Stimulated activated CD4-positive, alpha-beta T cell treated with anti-CD3 and anti-CD28 coated beads, Interleukin-12 subunit alpha, Interleukin-12 subunit beta, amount 100 ng/mL, for 4 hours (primary cell): ENCODE results near the gene GJB4.

Experiments
- DNase-seq: peaks from one replicate; pipeline ENCODE4 v3.0.0-alpha.2; 2020

Gene GJB4

DNA sequence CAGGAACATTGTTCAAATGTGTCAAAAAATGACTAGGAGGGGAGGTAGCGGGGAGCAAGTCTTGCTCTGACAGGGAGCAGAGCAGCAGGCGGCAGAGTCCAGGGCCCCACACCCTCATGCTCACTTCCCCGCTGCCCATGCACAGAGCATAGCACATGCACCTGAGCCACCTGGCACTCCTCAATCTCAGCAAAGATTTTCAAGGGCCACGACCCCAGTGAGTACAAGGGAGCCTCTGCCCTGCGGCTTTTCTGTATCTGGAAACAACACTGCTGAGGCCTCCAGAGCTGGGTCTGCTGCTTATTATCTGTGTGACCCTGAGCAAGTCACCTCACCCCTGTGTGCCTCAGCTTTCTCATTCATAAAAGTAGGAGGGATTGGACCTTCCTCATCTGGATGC is 20.4 kb downstream of the GJB4 start:
- no peak for DNase-seq

DNA sequence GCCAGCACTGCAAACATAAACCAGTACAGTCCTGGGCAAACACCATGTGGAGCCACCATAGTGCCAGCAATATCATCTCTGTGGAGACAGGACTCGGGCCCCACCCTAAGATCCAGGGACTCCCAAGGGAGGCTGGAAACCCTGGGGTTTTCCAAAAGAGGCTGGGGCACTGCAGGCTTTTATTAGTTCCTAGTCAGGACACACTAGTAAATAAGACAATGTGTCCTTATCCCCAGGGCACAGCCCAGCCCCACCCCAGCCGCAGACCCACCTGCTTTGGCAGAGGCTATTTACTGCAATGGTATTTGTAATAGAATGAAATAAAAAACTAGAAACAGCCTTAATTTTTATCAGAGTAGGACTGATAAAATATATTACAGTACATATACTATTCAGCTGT is 21.0 kb downstream of the GJB4 start:
- DNase-seq = no peak

DNA sequence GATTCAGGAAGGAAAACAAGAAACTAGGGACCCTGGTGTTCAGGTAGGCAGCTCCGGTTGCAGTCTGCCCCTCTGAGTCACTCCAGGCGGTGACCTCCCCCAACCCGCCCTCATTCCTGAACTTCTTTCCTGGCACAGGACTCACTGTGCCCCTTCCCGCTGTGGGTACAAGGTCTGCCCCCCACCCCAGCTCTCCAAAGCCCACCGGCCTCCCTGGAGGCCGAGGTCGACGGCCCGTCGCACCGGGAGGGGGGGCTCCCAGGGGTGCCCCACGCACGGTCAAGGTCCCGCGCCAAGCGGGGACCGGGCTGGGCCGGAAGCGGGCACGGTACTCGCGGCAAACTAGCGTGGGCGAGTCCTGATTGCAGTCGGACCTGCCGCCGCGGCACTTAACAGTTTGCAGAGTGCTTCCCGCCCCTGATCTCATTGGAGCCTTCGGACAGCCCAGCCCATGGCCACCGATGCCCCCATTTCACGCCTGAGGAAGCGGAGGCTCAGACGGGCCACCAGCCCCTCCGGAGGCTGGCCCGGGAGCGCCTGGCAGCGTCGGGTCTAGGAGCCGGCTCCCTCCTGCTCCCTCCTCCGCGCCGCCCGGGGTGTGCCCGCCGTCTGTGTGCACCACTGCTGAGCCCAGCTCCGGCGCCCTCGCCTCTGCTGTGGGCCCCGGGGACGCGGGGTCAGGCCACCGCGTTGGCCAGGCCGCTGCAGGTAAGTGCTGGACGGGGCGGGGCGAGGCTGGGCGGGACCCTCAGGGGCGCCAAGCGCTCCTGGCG is 21.7 kb downstream of the GJB4 start, which contains the start of gene GJB3:
GJB3 (plus strand) TSS at position 144 of the 773 bp plus-strand sequence. CDS start 3,549 bp downstream, outside the sequence.
- DNase-seq = no peak

DNA sequence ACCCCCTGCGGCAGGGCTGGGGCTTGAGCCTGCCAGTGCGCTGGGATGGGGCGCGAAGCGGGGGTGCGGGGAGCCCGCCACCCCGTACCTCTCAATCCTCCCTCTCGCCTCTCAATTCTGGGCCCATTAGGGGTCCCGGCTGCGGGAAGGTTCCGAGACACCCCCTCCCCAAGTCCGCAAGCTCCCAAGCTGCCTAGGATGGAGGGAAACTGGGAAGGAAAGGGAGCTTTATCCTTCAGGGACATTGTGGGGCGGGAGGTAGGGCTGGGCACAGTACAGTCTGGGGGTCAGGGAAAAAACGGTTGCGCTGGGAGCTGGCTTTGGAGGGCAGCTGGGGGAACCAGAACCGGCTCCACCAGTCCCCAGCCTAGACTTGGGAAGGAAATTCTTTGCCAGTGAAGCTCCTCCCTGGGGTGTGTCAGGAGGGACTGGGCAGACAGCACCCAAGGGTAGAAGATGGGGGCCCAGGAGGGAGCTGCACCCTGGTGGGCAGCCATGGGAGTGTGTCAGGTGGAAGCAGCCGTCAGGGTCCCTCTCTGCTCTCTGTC is 22.4 kb downstream of the GJB4 start:
- no peak for DNase-seq

DNA sequence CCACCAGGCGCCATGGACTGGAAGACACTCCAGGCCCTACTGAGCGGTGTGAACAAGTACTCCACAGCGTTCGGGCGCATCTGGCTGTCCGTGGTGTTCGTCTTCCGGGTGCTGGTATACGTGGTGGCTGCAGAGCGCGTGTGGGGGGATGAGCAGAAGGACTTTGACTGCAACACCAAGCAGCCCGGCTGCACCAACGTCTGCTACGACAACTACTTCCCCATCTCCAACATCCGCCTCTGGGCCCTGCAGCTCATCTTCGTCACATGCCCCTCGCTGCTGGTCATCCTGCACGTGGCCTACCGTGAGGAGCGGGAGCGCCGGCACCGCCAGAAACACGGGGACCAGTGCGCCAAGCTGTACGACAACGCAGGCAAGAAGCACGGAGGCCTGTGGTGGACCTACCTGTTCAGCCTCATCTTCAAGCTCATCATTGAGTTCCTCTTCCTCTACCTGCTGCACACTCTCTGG is 25.2 kb downstream of the GJB4 start:
- DNase-seq = no peak

DNA sequence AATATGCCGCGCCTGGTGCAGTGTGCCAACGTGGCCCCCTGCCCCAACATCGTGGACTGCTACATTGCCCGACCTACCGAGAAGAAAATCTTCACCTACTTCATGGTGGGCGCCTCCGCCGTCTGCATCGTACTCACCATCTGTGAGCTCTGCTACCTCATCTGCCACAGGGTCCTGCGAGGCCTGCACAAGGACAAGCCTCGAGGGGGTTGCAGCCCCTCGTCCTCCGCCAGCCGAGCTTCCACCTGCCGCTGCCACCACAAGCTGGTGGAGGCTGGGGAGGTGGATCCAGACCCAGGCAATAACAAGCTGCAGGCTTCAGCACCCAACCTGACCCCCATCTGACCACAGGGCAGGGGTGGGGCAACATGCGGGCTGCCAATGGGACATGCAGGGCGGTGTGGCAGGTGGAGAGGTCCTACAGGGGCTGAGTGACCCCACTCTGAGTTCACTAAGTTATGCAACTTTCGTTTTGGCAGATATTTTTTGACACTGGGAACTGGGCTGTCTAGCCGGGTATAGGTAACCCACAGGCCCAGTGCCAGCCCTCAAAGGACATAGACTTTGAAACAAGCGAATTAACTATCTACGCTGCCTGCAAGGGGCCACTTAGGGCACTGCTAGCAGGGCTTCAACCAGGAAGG is 25.8 kb downstream of the GJB4 start:
- DNase-seq = no peak

DNA sequence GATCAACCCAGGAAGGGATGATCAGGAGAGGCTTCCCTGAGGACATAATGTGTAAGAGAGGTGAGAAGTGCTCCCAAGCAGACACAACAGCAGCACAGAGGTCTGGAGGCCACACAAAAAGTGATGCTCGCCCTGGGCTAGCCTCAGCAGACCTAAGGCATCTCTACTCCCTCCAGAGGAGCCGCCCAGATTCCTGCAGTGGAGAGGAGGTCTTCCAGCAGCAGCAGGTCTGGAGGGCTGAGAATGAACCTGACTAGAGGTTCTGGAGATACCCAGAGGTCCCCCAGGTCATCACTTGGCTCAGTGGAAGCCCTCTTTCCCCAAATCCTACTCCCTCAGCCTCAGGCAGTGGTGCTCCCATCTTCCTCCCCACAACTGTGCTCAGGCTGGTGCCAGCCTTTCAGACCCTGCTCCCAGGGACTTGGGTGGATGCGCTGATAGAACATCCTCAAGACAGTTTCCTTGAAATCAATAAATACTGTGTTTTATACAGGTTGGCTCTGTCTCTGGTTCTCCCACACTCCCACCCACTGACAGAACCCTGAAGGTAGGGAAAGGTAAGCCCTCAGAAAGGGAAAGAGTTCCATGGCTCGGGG is 26.4 kb downstream of the GJB4 start:
- no peak for DNase-seq

DNA sequence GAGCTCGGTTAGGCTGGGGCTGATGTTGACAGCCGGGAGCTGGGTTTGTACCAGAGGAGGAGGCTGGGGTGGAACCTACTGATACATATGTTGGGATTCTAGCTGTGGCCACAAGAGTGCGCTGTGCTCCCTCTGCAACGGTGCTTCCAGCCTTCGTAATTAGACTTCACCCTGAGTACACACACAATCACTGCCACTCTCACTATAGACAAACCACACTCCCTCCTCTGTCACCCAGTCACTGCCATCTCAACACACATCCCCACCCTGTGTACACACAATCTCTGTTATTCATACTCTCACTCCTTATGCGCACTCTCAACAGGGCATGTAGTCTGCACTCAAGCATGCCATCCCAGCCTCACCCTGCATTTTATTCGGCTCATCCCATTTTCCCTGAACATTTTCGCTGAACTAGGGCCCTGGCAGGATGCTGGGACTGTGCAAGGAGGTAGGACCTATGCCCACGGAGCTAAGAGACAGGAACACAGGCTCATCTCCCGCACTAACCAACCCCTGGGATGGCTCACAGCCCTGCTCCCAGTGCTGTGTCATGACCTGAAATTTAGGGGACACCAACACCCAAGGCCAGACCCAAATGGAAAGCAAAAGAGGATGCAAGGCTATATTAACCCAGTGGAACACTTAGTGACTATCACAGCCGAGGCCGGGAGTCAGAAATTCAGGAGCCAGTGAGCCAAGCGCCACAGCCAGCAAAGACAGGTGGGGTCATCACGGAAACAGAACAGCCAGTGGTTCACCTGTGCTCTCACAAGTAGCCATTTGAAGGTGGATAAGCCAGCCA is 27.2 kb downstream of the GJB4 start:
- DNase-seq = peak; percentile 59

DNA sequence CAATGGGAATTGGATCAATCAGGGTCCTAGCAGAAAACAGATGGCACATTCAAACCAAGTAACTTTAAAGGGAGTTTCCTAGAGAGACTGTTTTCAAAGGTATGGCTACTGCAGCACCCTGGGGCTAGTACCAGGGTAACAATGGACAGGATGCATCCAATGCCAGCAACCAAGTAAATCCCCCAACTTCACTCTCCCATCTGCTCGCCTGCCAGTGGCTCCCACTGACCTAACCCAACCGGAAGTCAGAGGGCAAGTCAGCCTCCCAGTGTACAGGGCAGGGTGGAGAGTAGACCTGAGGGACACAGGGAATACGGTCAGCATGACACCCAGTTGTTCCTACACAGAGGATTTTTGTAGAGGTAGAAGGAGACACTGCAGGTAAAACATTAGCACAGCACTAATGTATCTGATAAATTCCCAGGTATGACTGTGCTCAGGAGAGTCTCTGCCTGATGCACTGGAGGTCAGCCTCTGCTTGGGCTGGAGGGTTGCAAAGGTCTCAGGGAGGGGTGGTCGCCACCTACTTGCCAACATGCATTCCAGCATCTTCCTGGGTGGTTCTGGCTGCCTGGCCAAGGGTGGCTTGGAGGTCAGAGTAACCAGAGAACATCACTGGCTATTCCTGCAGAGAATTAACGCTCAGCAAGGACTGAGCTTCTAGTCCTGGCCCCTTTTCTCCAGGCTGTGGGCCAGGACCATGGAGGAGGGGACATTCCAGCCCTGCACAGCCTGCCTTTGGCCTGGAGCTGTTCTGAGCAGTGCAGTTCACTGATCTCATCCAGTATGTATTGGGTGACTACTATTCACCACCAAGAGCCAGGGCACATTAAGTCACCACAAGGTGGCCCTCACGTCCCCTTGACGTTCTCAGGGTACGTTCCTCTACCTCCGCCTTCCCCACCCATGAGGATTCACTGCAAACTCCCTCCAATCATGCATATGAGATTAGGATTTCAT is 28.2 kb downstream of the GJB4 start:
- DNase-seq = no peak

DNA sequence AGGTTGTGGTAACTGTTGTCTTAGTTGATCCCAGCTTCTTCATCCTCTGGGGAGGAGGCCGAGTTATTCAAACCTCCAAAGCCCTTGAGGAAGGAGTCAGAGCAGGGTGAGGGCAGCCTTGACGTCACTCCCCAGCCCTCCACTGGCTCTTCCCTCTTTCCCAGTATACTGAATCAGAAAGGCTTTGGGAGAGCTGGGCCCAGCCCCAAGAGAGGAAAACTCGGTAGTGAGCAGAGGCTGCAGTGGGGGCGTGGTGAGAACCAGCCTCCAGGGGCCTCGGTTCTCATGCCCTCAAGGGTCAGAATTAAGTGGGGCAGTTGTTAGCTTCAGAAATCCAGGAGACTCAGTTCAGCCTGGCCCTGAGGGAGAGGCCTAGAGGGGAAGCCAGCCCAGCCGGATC is 31.4 kb downstream of the GJB4 start:
- DNase-seq = no peak

DNA sequence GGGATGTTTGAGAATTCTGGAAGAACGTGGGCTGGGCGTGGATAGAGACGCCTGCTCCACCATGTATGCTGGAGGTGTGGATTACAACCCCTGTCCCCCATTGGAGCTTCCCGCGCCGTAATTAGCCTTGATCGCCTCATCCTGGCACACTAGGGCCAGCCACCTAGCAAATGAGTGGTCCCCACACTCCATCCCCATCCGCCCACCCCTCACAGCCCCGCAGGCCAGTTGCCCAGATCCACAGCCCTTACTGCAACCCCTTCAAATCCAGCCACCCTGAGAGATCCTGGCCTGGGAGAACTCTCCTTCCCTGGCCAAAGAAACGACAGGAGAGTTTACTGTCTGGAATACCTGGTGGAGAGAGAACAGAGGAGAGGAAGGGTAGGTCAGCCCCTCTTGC is 32.9 kb downstream of the GJB4 start:
- DNase-seq = no peak

DNA sequence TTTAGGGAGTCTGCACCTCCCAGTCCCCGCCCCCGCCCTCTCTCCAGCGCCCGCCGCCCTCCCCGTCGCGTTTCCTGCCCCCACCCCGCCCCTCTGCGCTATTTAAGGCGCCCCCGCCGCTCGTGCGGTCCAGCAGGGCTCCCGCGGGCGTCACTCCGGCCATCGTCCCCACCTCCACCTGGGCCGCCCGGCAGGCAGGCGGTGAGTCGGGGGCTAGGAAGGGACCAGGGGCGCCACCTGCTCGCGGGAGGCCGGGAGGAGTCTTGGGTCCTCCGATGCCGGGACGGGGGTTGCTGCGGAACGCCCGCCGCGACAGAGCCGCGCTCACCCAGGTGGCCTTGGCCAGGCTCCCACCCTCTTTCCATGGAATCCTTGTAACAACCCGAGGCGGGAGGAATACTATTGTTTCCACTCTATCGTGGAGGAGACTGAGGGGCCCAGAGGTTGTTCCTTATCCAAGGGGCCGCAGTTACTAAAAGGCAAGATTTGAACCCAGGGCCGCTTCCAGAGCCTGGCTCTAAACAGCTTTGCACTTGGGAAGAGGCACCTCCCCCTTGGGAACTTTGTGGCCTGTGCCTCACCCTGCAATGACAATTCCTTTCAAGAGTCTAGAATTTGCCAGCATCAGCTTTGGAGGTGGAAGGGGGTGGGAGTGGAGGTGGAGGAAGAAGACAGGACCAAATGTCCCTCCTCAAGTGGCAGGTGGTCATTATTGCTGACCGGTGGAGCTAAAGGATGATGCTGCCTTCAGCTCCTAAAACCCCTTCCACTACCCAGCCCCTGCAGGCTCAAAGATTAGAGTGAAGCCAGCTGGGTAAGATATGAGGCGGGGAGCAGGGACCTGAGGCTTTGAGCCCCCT is 33.6 kb downstream of the GJB4 start, which contains the start of gene GJA4:
GJA4 (plus strand) TSS at position 132 of the 860 bp plus-strand sequence. CDS start 1,215 bp downstream, outside the sequence.
- no peak for DNase-seq

DNA sequence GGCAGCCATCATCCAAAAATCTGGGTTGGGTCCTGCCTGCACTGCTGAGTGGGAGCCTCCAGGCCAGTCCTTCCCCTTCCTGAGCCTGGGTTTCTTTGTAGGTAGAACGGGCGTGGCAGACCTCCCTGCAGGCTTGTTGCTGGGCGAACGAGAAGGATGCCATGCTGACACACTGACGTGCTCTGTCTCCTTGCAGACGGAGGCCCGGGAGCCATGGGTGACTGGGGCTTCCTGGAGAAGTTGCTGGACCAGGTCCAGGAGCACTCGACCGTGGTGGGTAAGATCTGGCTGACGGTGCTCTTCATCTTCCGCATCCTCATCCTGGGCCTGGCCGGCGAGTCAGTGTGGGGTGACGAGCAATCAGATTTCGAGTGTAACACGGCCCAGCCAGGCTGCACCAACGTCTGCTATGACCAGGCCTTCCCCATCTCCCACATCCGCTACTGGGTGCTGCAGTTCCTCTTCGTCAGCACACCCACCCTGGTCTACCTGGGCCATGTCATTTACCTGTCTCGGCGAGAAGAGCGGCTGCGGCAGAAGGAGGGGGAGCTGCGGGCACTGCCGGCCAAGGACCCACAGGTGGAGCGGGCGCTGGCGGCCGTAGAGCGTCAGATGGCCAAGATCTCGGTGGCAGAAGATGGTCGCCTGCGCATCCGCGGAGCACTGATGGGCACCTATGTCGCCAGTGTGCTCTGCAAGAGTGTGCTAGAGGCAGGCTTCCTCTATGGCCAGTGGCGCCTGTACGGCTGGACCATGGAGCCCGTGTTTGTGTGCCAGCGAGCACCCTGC is 34.7 kb downstream of the GJB4 start:
- DNase-seq = no peak

DNA sequence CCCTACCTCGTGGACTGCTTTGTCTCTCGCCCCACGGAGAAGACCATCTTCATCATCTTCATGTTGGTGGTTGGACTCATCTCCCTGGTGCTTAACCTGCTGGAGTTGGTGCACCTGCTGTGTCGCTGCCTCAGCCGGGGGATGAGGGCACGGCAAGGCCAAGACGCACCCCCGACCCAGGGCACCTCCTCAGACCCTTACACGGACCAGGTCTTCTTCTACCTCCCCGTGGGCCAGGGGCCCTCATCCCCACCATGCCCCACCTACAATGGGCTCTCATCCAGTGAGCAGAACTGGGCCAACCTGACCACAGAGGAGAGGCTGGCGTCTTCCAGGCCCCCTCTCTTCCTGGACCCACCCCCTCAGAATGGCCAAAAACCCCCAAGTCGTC is 35.2 kb downstream of the GJB4 start:
- no peak for DNase-seq

DNA sequence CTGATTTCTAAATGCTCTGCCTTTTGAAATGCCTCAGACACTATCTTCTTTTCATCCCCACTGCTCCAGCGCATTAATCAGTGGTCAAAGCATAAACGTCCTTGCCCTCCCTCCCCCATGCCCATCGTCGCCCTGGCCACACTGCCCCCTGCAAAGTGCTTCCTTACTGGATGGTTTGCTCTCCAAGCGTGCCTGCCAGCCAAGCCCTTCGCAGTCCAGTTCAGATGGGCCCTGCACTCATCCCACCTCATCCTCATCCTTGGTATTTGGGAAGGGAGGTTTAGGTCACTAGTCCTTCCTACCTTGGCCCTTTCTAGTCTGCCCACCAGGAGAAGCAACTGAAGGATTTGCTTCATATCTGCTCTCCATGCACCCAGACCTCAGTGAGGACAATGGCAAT is 36.4 kb downstream of the GJB4 start:
- DNase-seq = no peak

DNA sequence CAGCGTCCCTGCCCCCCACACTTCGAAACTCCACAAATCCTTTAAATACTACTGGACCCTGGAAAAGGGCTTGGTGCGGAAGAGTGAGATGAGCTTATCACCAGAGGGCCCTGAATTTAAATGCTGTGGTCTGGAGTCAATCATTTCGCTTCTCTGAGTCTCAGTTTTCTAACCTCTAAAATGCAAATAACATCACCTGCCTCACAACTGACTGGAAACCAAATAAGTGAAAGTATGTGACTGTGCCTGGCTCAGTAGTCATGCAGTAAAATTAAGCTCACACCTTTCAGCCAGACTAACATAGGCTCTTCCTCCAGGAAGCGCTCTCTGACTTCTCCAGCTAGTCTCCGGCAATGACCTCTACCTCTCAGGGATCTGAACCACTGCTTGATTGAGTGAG is 37.5 kb downstream of the GJB4 start:
- no peak for DNase-seq

DNA sequence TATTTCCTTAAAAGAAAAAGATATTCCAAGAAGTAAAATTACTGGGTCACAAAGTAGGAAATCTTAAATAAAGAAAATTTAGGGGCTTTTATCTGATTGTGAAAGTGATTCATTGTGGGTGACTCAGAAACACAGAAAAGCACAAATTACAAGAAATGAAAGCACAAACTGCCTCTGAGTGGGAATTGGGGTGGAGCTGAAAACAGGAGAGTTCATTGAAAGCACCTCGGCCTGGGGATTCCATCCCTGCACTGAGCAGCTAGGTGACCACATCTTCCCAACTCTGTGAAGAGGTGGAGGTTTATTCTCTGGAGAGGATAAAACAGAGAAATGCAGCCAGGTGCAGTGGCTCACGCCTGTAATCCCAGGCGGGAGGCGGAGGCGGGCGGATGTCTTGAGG is 40.7 kb downstream of the GJB4 start:
- no peak for DNase-seq

DNA sequence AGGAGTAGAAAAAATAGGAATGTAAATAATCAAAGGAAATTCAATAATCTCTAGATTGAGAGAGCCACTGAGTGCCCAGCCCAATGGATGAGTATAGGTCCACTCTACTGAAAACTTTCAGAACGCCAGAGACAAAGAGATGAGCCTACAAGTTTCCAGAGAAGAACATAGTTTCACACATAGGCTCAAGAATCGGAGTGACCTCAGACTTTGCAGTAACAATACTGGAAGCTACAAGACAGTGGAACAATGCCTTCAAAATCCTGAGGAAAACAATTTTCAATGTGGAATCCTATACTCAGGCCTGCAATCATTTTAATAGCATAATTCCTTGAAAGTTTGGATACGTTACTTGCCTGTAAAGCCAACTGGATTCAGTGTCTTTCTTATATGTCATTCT is 44.2 kb downstream of the GJB4 start:
- no peak for DNase-seq

DNA sequence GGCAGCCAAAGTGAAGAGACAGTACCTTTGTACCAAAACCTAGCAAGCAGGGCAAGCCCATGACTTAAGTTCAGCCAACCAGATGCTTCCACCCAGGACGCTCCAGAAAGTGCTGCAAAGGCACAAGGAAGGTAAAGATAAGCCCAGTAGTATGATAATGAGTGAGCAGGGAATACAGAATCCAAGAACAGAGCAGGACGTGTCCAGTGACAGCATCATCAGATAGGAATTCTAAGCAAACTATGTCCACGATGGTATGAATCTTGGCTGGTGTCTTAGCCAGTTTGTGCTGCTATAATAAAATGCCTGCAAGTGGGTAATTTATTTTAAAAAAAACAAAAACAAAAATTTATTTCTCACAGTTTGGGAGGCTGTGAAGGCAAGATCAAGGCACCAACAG is 46.9 kb downstream of the GJB4 start:
- no peak for DNase-seq
